ENCODE measurements around the gene ELOB. TPM values are rescaled to one million over a fixed set of nuclear protein-coding genes. Genes with fewer than 3 reads are reported as not detected.
A peak's percentile ranks its signal among the peaks of the same experiment; 100 is the strongest.

ELOB gene
- 336 and 358 TPM in 2 replicates for total RNA-seq (2014; rRNA removed; shearing (Covaris generic); ENCODE audit: low replicate concordance)

DNA sequence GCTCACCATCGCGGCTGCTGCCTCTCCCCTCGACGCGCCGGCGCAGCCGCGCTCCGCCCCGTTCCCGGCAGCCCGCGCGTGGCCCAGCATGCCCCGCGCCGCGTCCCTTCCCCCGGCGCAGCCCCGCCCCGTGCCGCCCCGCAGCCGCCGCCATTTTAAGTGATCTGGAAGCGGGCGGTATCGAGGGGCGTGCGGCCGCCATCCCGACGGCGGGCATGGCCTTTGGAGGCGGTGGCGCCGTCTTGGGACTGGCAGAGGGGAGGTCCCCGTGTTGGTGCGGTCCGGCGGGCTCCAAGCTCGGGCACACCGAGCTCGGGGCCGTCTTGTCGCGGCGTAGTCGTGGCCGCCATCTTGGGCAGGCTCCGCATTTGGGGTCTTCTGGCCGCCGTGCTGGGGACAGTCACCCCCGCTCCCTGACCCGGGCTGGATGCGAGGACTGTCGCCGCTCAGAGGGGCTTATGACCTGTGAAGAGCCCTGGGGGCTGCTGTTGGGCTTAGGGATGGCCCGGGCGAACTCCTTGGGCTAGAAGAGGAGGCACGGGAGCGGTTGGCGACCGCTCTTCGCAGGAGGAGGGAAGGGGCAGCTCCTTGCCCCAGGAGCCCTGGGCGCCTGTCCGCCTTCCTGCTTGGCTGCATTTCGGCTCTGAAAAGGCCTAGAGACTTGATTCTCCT is at the start of gene ELOB:
TSS of gene ELOB (minus strand) at position 50 of the 672 bp plus-strand sequence. CDS start at position 9, 41 bp downstream.
- Histone ChIP-seq H2AFZ (ENCODE audit: low read length) (no peak within 1 kb of the TSS), H3K4me1 (ENCODE audit: low read length) (peaks cover 24% of the 10 kb centered on the region), H3K9me2 (replicated peaks; ENCODE audit: insufficient read depth, low read length) (no peaks in the 10 kb centered on the region), H3K9me3 (ENCODE audit: low read length) (no peaks in the 10 kb centered on the region), H3K4me3 (ENCODE audit: low read length) (peak within 1 kb of the TSS; percentile 97), H3K27ac (ENCODE audit: low read length) (peak within 1 kb of the TSS; percentile 84), H3K4me2 (ENCODE audit: low read depth, low read length, poor library complexity, severe bottlenecking) (peak within 1 kb of the TSS; percentile 93), H3K27me3 (ENCODE audit: low read length) (no peaks in the 10 kb centered on the region), H4K20me1 (ENCODE audit: insufficient read depth, low read depth, low read length) (no peaks in the 10 kb centered on the region), H3K36me3 (ENCODE audit: insufficient read depth, low read length) (no peaks in the 10 kb centered on the region; the same call in 1 of the 2 replicates), H3K79me2 (ENCODE audit: low read length) (peaks cover 26% of the 10 kb centered on the region), H3K9ac (ENCODE audit: low read length) (peak within 1 kb of the TSS; percentile 100)
- DNase-seq, result peak; percentile 96

DNA sequence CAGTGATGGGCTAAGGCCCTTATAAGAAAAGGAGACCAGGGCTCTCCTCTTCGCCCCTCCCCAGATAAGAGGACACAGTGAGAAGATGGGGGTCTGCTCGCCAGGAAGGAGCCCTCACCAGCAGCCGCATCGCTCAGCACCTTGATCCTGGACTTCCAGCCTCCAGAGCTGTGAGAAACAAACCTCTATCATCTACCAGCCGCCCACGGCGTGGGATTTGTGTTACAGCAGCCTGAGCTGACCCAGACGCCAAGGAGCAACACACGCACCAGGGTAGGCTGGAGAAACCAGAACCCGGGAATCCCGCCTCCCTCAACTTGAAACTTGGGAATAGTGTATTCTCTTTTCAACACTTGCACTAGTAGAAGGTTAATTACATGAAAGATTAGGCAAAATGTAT is 48.8 kb upstream of the ELOB start:
- Histone ChIP-seq H3K27ac (ENCODE audit: low read length) (no peak overlapping the region), H3K27me3 (ENCODE audit: low read length) (no peaks in the 10 kb centered on the region), H2AFZ (ENCODE audit: low read length) (no peak overlapping the region), H3K79me2 (ENCODE audit: low read length) (no peaks in the 10 kb centered on the region), H3K9me2 (replicated peaks; ENCODE audit: insufficient read depth, low read length) (no peaks in the 10 kb centered on the region), H3K4me2 (ENCODE audit: low read depth, low read length, poor library complexity, severe bottlenecking) (no peak overlapping the region), H3K9ac (ENCODE audit: low read length) (no peak overlapping the region), H3K4me3 (ENCODE audit: low read length) (no peak overlapping the region), H3K4me1 (ENCODE audit: low read length) (no peaks in the 10 kb centered on the region), H3K36me3 (ENCODE audit: insufficient read depth, low read length) (no peaks in the 10 kb centered on the region), H4K20me1 (ENCODE audit: insufficient read depth, low read depth, low read length) (no peaks in the 10 kb centered on the region), H3K9me3 (ENCODE audit: low read length) (no peaks in the 10 kb centered on the region)
- no peak for DNase-seq

DNA sequence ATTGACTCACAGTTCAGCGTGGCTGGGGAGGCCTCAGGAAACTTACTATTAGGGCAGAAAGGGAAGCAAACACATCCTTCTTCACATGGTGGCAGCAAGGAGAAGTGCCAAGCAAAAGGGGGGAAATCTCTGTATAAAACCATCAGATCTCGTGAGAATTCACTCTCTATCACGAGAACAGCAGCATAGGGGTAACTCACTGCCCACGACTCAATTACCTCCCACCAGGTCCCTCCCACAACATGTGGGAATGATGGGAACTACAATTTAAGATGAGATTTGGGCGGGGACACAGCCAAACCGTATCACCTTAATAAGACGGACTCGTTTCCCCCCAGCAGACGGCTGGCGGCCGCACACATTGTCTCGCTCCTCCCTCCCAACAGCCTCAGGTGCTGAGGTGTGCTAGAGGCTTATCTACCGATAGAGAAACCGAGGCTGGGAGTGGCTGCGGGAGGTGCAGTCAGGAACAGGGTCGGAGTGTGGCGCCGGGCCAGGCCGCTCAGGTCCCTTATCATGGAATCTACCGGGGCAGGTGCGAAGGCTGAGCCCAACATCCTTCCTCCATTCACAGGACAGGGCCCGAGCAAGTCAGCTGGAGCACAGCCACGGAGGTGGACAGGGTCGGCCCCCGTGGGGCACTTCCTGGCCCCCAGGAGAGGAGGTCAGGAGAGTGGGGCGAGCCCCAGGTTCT is 48.1 kb upstream of the ELOB start:
- no peaks in the 10 kb centered on the region for H3K79me2 ChIP-seq (ENCODE audit: low read length)
- H3K27me3 ChIP-seq (ENCODE audit: low read length), result no peaks in the 10 kb centered on the region
- no peak overlapping the region for H3K4me2 ChIP-seq (ENCODE audit: low read depth, low read length, poor library complexity, severe bottlenecking)
- no peak overlapping the region for H2AFZ ChIP-seq (ENCODE audit: low read length)
- no peaks in the 10 kb centered on the region for H3K9me3 ChIP-seq (ENCODE audit: low read length)
- H3K27ac ChIP-seq (ENCODE audit: low read length), result no peak overlapping the region
- no peak overlapping the region for H3K4me3 ChIP-seq (ENCODE audit: low read length)
- DNase-seq, result no peak
- H3K9me2 ChIP-seq (replicated peaks; ENCODE audit: insufficient read depth, low read length), result no peaks in the 10 kb centered on the region
- H3K4me1 ChIP-seq (ENCODE audit: low read length), result no peaks in the 10 kb centered on the region
- H3K36me3 ChIP-seq (ENCODE audit: insufficient read depth, low read length), result no peaks in the 10 kb centered on the region
- no peak overlapping the region for H3K9ac ChIP-seq (ENCODE audit: low read length)
- no peaks in the 10 kb centered on the region for H4K20me1 ChIP-seq (ENCODE audit: insufficient read depth, low read depth, low read length)

DNA sequence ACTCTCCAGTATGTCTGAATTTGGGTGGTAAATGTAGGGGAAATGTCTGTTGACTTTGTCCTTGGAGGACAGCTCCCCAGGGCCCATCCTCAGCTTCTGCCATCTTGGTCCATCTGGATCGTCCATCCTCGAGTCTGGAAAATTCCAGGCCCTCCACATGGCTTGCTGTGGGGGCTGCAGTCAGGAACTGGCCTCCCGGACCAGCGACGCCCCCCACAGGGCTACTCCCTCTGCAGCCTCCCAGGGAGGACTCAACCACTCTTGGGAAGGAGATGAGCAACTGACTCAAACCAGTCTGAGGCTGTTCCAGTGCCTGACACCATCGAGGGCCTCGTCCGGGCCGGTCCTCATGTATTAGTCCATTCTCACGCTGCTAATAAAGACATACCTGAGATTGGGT is 47.5 kb upstream of the ELOB start:
- Histone ChIP-seq H3K9me2 (replicated peaks; ENCODE audit: insufficient read depth, low read length) (no peaks in the 10 kb centered on the region), H3K9ac (ENCODE audit: low read length) (no peak overlapping the region), H3K27ac (ENCODE audit: low read length) (no peak overlapping the region), H3K79me2 (ENCODE audit: low read length) (no peaks in the 10 kb centered on the region), H3K4me3 (ENCODE audit: low read length) (no peak overlapping the region), H3K27me3 (ENCODE audit: low read length) (no peaks in the 10 kb centered on the region), H3K36me3 (ENCODE audit: insufficient read depth, low read length) (no peaks in the 10 kb centered on the region), H3K9me3 (ENCODE audit: low read length) (no peaks in the 10 kb centered on the region), H2AFZ (ENCODE audit: low read length) (no peak overlapping the region), H3K4me2 (ENCODE audit: low read depth, low read length, poor library complexity, severe bottlenecking) (no peak overlapping the region), H4K20me1 (ENCODE audit: insufficient read depth, low read depth, low read length) (no peaks in the 10 kb centered on the region), H3K4me1 (ENCODE audit: low read length) (no peaks in the 10 kb centered on the region)
- DNase-seq, result no peak

DNA sequence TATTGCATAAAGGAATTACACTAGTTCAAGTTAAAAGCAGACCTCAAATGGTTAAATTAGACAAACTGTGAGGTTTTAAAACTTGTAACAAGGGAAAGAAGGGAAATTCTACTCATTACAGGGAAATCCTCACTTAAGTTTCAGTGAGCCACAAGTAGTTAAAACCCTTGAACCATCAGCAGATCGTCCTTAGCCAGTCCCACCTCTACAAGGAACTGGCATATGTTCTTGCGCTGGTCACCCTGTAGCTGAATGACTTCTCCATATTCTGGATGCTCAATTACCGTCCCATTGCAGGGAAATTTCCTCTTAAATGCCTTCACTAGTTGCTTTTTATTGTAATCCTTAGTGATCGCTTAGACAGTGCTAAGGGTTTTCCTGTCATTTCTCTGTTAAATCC is 45.4 kb upstream of the ELOB start:
- Histone ChIP-seq H2AFZ (ENCODE audit: low read length) (no peak overlapping the region), H3K36me3 (ENCODE audit: insufficient read depth, low read length) (no peaks in the 10 kb centered on the region), H3K9me2 (replicated peaks; ENCODE audit: insufficient read depth, low read length) (no peaks in the 10 kb centered on the region), H3K9me3 (ENCODE audit: low read length) (no peaks in the 10 kb centered on the region), H3K27me3 (ENCODE audit: low read length) (no peaks in the 10 kb centered on the region), H3K4me1 (ENCODE audit: low read length) (no peaks in the 10 kb centered on the region), H3K4me3 (ENCODE audit: low read length) (no peak overlapping the region), H3K79me2 (ENCODE audit: low read length) (no peaks in the 10 kb centered on the region), H3K9ac (ENCODE audit: low read length) (no peak overlapping the region), H4K20me1 (ENCODE audit: insufficient read depth, low read depth, low read length) (no peaks in the 10 kb centered on the region), H3K4me2 (ENCODE audit: low read depth, low read length, poor library complexity, severe bottlenecking) (no peak overlapping the region), H3K27ac (ENCODE audit: low read length) (no peak overlapping the region)
- no peak for DNase-seq

DNA sequence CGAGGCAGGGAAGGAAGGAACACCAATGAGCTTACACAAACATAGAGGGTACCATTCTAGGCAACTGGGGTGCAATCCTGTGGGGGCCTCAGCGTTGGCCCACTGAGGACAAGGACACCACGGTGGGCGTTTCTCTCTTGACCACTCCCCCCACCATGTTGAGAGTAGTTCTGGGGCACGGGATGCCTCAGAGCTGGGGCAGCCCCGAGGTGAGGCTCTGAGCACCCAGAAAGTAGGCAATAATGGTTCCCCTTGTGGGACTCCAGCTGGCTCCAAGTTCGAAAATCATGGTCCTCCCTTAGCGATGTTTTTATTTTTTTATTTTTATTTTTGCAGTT is 45.0 kb upstream of the ELOB start:
- Histone ChIP-seq H3K4me1 (ENCODE audit: low read length) (no peaks in the 10 kb centered on the region), H2AFZ (ENCODE audit: low read length) (no peak overlapping the region), H3K9me3 (ENCODE audit: low read length) (no peaks in the 10 kb centered on the region), H3K9ac (ENCODE audit: low read length) (no peak overlapping the region), H3K79me2 (ENCODE audit: low read length) (no peaks in the 10 kb centered on the region), H3K27me3 (ENCODE audit: low read length) (no peaks in the 10 kb centered on the region), H4K20me1 (ENCODE audit: insufficient read depth, low read depth, low read length) (no peaks in the 10 kb centered on the region), H3K4me2 (ENCODE audit: low read depth, low read length, poor library complexity, severe bottlenecking) (no peak overlapping the region), H3K4me3 (ENCODE audit: low read length) (no peak overlapping the region), H3K27ac (ENCODE audit: low read length) (no peak overlapping the region), H3K36me3 (ENCODE audit: insufficient read depth, low read length) (no peaks in the 10 kb centered on the region), H3K9me2 (replicated peaks; ENCODE audit: insufficient read depth, low read length) (no peaks in the 10 kb centered on the region)
- no peak for DNase-seq

DNA sequence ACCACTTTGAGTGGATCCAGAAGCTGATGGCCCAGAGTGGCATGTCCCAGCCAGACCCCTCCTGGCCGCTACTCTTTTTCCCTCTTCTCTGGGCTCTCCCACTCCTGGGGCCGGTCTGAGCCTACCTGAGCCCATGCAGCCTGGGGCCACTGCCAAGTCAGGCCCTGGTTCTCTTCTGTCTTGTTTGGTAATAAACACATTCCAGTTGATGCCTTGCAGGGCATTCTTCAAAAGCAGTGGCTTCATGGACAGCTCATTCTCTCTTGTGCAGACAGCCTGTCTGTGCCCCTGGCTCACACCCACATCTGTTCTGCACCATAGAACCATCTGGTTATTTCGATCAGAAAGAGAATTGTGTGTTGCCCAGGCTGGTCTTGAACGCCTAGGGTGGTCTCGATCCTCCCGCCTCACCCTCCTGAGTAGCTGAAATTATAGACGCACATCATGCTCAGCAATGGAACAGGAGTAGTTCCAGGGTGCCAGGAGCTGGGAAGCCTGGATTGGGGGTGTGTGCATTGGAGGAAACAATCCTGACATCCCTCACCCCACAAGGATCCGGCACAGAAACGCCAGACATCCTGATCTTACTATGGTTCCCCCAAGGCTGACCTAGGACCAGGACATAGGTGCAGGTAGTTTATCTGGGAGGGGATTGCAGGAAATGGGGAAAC is 44.5 kb upstream of the ELOB start:
- H3K36me3 ChIP-seq (ENCODE audit: insufficient read depth, low read length), result no peaks in the 10 kb centered on the region
- H3K9ac ChIP-seq (ENCODE audit: low read length), result no peak overlapping the region
- H3K4me2 ChIP-seq (ENCODE audit: low read depth, low read length, poor library complexity, severe bottlenecking), result no peak overlapping the region
- H3K9me3 ChIP-seq (ENCODE audit: low read length), result no peaks in the 10 kb centered on the region
- H3K4me3 ChIP-seq (ENCODE audit: low read length), result no peak overlapping the region
- H3K79me2 ChIP-seq (ENCODE audit: low read length), result no peaks in the 10 kb centered on the region
- H4K20me1 ChIP-seq (ENCODE audit: insufficient read depth, low read depth, low read length), result no peaks in the 10 kb centered on the region
- H2AFZ ChIP-seq (ENCODE audit: low read length), result no peak overlapping the region
- no peaks in the 10 kb centered on the region for H3K27me3 ChIP-seq (ENCODE audit: low read length)
- no peak for DNase-seq
- no peaks in the 10 kb centered on the region for H3K4me1 ChIP-seq (ENCODE audit: low read length)
- no peaks in the 10 kb centered on the region for H3K9me2 ChIP-seq (replicated peaks; ENCODE audit: insufficient read depth, low read length)
- H3K27ac ChIP-seq (ENCODE audit: low read length), result no peak overlapping the region

DNA sequence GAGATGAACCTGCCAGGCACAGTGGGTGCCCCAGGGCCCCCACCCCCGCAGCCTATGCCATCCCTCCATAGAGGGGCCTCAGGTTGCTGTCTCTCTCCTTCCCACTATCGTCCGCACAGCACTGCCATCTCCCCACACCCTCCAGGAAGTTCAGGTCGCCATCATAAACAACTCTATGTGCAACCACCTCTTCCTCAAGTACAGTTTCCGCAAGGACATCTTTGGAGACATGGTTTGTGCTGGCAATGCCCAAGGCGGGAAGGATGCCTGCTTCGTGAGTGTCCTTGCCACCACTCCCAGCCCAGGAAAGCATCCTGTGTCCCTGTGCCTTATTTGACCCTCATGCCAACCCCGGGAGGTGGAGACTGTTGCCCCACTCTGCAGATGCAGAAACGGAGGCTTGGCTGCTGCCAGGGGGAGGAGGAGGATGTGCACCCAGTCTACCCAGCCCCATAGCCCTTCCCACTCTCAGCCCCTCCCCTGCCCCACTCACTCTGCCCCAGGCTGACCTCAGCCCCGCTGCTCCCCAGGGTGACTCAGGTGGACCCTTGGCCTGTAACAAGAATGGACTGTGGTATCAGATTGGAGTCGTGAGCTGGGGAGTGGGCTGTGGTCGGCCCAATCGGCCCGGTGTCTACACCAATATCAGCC is 43.9 kb upstream of the ELOB start:
- H3K9ac ChIP-seq (ENCODE audit: low read length), result no peak overlapping the region
- no peak overlapping the region for H3K4me3 ChIP-seq (ENCODE audit: low read length)
- H3K27me3 ChIP-seq (ENCODE audit: low read length), result no peaks in the 10 kb centered on the region
- H3K9me3 ChIP-seq (ENCODE audit: low read length), result no peaks in the 10 kb centered on the region
- no peak for DNase-seq
- no peaks in the 10 kb centered on the region for H4K20me1 ChIP-seq (ENCODE audit: insufficient read depth, low read depth, low read length)
- no peaks in the 10 kb centered on the region for H3K79me2 ChIP-seq (ENCODE audit: low read length)
- H3K4me1 ChIP-seq (ENCODE audit: low read length), result no peaks in the 10 kb centered on the region
- H3K27ac ChIP-seq (ENCODE audit: low read length), result no peak overlapping the region
- no peak overlapping the region for H2AFZ ChIP-seq (ENCODE audit: low read length)
- H3K4me2 ChIP-seq (ENCODE audit: low read depth, low read length, poor library complexity, severe bottlenecking), result no peak overlapping the region
- H3K36me3 ChIP-seq (ENCODE audit: insufficient read depth, low read length), result no peaks in the 10 kb centered on the region
- no peaks in the 10 kb centered on the region for H3K9me2 ChIP-seq (replicated peaks; ENCODE audit: insufficient read depth, low read length)
